DMS79 (cell line): ENCODE results near the gene GALNT2.

Experiments
- DNase-seq: peaks from one replicate; lab custom pipeline; 2025; lab: John Stamatoyannopoulos, UW

The GALNT2 gene

GRCh38 chr1:230301822-230302221 is 234.8 kb downstream of the GALNT2 start:
- no peak for DNase-seq

GRCh38 chr1:230303069-230303468 is 236.0 kb downstream of the GALNT2 start:
- DNase-seq: no peak

GRCh38 chr1:230303822-230304221 is 236.8 kb downstream of the GALNT2 start:
- no peak for DNase-seq

DNA sequence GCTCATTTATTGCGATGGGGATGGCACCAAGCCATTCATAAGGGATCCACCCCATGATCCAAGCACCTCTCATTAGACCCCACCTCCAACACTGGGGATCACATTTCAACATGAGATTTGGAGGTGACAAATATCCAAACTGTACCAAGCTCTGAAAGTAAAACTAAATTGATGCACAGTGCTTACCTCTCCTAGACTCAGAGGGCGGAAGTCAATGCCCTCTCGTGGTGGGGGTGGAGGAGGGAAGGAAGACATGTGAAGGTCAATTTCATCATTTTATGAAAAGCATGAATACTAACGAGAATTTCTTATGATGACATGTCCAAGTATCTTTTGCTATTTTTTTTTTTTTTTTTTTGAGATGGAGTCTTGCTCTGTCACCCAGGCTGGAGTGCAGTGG is 239.1 kb downstream of the GALNT2 start:
- DNase-seq: no peak

DNA sequence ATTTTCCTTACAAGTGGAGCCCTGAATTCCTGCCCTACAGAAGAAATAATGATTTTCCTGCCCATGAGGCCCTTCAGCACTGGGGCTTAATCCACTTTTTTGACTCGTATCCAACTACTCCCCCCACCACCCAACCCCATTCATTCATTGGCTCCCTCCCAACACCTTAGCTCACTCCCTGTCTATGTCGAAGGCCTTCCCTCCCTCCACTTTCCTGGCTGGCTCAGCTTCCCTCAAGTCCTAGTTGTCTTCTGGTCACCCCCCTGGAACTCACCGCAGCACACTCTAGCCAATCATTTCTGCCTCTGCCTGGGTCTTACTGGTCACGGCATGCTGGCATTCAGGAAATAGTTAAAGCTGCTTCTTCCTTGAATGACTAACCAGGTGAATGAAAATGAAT is 240.2 kb downstream of the GALNT2 start:
- DNase-seq: no peak

DNA sequence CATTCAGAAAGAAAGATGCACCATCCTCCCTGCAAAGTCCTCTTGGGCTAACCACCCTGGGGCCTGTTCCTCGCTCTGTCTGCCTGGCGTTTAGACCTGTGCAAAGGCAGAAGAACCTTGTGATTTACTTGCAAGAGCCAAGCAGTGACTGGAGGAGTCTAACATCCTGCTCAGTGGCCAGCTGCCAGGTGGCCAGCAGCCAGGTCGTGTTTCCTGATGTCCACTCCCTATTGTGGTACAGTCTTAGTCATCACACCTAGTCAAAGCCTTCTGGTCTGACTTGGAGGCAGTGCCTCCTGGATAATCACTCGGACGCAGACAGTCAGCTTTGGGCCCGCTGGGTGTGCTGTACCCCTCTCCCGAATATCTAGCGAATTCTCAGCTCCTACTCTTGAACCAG is 241.0 kb downstream of the GALNT2 start:
- DNase-seq: peak; percentile 3

- no peak for DNase-seq
Measured at GRCh38 chr1:230308821-230309220, 241.8 kb downstream of the GALNT2 start.

DNA sequence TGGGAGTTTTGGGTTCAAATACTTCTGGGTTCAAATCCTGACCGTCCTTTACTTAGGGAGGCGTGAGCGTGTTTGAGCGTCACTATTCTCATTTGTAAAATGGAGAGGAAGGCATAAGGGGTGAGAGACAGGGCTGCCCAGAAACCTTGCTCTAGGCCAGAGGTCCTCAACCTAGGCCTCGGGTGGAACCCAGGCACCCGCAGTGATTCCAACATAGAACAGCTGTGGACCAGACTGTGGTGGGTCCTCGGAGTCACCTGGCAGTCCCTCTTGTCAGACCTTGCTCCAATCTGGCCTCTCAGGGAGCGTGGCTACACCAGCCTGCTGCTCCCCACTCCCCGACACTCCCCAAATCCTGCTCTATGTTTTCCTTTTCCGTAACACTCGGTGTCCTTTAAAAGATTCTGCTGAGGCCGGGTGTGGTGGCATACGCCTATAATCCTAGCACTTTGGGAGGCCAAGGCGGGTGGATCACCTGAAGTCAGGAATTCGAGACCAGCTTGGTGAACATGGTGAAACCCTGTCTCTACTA is 242.7 kb downstream of the GALNT2 start:
- DNase-seq: no peak

DNA sequence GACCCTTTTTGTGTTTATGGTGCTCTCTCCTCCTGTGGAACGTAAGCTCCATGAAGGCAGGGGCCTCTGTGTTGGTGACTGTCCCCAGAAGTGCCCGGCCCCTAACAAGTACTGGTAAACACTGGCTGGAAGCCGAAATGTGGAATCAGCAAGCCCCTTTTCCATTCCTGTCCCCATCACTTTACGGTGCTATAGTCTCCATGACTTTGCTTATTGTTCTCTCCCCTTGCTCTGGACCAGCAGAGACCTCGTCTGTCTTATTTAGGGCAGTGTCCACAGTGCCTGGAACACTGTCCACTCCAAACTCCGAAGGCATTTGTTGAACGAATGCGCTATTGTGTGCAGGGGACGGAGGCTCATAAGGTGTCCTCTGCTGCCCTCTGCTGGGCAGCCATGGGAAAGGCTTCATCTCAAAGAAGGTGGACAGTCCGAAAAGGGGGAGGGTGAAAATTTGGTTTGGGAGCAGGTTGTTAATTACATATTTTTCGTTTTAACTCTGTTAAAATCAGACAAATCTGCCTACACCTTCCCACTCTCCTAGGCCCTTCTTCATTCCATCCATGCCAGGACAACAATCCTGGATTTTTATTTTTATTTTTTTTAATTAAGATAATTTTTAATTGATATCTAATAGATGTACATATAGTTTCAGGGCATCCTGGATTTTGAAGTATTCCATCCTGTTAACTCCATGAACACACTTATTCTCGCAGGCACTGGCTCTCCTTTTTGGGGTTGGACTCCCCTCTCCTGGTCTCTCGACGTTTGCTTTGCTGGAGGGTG is 243.5 kb downstream of the GALNT2 start:
- DNase-seq: peak; percentile 20

- no peak for DNase-seq
Measured at GRCh38 chr1:230312676-230313075, 245.6 kb downstream of the GALNT2 start.

DNA sequence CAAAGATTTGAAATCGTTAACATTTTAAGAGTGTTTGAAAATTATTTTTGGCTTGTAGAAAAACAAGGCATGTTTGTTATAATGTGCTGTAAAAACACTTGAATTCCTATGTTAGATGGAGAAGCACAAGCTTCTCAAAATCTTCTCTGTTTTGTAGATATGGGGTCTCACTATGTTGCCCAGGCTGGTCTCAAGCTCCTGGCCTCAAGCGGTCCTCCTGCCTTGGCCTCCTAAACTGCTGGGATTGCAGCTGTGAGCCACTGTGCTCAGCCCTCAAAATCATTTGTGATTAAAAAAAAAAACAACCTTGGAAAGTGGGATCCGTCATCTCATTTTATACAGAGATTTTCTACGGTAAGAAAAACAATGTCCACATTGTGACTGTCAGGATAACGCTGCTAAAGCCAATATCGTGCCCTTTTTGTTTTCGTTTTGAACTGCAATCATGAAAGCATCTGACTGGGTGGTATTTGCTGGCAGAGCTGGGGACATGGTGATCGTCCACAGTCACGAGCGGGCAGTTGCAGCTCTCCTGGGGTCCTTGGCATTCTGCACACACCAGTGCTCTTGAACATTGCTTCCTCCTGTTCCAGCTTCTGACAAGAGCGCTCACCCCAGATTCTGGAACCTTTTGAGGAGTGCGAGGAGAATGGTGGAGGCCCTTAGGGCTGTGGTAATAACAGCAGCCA is 246.6 kb downstream of the GALNT2 start:
- DNase-seq: no peak

DNA sequence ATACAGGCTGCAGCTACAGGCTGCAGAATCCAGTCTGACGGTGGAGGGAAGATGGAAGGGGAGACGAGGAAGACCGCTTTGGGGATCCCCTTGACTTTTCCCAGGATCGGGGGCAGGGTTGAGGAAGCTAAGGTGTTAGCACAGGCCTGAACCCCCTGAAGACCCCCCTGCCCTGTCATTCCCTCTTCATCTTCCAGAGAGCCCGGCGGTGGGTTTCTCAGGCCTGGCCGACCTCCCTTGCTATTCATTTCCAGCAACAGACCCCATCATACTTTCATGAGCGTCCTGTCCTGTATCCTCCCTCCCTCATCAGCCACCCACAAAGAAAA is 247.1 kb downstream of the GALNT2 start:
- DNase-seq: no peak

DNA sequence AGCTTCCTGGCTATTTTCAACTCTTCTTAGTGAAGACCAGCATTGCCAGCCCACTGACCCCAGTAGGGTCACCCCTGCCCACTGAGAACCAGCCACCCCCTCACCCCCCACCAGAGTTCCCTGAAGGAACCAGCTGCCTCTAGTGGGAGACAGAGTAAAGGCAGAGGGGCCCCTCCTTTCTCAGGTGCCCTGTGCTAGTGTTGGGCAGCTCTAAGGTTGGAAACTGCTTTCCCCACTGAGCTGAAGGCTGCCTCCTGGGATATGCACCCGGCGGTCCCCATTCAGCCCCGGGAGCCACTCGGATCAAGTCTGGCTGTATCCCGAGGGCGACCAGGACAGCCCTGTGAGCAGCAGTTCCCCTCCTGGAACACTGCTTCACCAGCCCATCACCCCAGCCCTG is 248.1 kb downstream of the GALNT2 start:
- no peak for DNase-seq

DNA sequence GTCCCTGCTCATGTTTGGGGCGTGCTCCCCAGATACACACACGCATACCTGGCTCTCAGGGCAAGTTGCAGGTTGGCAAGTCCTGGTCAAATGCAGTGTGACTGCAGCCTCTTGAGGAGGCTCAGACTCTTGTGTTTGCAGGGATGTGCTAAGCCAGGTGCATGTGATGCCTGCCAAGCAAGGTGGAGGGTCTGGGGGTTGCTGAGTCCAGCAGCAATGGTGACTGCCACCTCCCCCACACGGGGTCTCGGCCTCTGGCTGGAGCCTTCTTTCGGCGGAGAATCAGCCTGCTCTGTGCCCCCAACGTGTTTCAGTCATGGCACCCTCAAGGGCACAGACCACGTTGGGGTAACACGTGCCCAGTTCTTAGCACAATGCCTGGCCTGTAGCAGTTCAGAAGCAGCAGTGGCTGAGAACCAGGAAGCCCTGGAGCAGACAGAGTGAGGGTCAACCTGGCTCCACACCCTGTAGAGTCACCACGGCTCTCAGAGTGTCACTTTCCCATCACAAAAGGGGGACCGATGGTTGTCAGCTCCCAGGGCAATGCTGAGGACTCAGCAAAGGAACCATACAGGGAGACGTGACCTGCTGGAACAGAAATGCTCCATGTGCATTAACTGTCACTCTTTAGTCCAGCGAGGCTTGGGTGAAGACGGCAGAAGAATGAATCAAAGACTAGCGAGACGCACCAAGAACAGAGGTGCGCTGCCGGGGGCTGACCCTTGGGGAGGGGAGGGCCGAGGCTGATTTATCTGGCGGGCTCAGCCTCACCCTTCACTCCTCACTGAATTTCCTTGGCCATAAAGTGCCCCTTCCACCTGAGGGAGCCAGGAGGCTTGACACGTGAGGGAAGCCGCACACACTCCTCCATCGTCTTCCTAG is 250.1 kb downstream of the GALNT2 start:
- DNase-seq: no peak

DNA sequence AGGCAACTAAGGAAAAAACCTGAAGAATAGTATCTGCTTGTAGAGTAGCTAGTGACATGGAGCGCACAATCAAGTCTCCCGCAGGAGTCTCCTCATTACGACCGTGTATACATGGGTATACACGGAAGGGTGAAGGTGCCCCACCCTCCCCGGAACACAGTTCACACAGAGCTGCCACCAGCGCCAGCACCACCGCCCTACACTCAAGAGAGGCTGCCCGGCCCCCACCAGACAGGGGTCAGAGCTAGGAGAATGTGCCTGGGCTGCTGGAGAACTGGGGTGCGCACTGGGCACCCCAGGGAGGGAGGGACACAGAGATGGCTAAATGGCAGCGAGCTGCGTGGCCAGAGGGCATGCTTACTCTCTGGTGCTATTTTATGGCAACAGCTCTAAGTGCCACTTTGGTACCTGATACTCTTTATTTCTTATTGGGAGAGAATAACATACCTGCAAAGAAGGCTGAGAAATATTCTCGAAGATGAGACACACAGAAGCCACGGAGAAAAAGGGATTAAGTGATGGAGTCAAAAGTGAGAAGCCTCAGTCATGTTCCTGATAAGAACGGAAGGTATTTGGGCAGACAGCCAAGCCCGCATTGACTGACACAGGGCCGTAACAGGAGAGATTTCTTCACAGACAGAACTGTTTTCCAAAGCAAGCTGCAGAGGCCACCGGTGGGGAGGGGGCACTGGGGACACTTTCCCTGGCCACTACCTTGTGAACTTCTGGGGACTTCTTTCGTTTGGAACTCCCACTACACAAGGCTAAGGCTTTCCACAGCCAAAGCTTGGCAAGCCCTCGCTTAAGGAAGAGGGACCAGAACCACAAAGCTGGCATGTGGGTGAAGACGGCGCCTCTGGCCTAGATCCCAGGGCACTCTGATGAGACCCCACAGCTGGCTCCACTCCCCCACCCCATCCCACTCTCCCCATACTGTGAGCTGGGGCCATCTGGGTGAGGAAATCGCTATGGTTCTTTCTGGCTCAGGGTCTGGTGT is 251.1 kb downstream of the GALNT2 start:
- DNase-seq: no peak

GRCh38 chr1:230319014-230319747 is 252.1 kb downstream of the GALNT2 start:
- no peak for DNase-seq

GRCh38 chr1:230320804-230321203 is 253.8 kb downstream of the GALNT2 start:
- no peak for DNase-seq

DNA sequence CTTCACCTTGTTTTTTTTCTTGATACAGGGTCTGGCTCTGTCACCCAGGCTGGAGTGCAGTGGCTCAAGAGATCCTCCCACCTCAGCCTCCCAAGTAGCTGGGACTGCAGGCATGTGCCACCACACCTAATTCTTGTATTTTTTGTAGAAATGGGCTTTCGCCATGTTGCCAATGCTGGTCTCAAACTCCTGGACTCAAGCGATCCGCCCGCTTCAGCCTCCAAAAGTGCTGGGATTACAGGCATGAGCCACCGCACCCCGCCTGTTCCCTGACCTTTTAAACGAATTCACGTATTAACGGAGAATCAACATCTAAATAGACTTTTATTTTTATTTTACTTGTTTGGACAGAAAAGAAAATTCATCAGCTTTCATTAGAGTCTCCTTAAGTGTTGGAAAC is 254.3 kb downstream of the GALNT2 start:
- DNase-seq: no peak

- DNase-seq: no peak
Measured at GRCh38 chr1:230321741-230322420, 254.8 kb downstream of the GALNT2 start.

GRCh38 chr1:230322421-230322756 is 255.4 kb downstream of the GALNT2 start:
- DNase-seq: no peak
